Heart right ventricle (tissue), 16 donors: Measurements from ENCODE around the gene CAMK1D. TPM values are rescaled to one million over a fixed set of nuclear protein-coding genes. Genes with fewer than 3 reads are reported as not detected.

ENCODE experiments used
- ATAC-seq, 8 donors: fragments of 200-7000 bp; cut with Tn5 transposase; one replicate each; pipeline ENCODE4 v1.9.1; 2020; ENCODE audit warnings: mild to moderate bottlenecking in 8 of 8, moderate library complexity in 8 of 8, moderate number of reproducible peaks in 1 of 8
- DNase-seq, 2 donors: peaks; one replicate each; pipeline ENCODE4 v3.0.0-alpha.2; 2020
- H3K27ac ChIP-seq, 10 donors: fragments of 200-600 bp; sonication (generic) in 2 of 10; one replicate each; pipeline versions ENCODE4 v1.5.0 to v1.8.0; 2020 to 2022; ENCODE audit warnings: mild to moderate bottlenecking in 3 of 10
- H3K27me3 ChIP-seq, 7 donors: fragments of 200-600 bp; one replicate each; pipeline ENCODE4 v1.8.0; 2021 to 2022; ENCODE audit warnings: mild to moderate bottlenecking in 2 of 7
- H3K36me3 ChIP-seq, 9 donors: fragments of 200-600 bp; sonication (generic) in 1 of 9; one replicate each; pipeline versions ENCODE4 v1.5.0 to v1.8.0; 2020 to 2022; ENCODE audit warnings: mild to moderate bottlenecking in 2 of 9
- H3K4me1 ChIP-seq, 9 donors: fragments of 200-600 bp; sonication (generic) in 1 of 9; one replicate each; pipeline versions ENCODE4 v1.5.0 to v1.8.0; 2020 to 2022; ENCODE audit warnings: mild to moderate bottlenecking in 4 of 9
- H3K4me3 ChIP-seq, 10 donors: fragments of 200-600 bp; sonication (generic) in 2 of 10; one replicate each; pipeline versions ENCODE4 v1.5.0 to v1.8.0; 2020 to 2022; ENCODE audit warnings: mild to moderate bottlenecking in 7 of 10, moderate library complexity in 2 of 10
- H3K9me3 ChIP-seq, 11 donors: fragments of 200-600 bp in 10 of 11; sonication (generic) in 2 of 11; one replicate each; pipeline versions ENCODE4 v1.5.0 to v1.8.0; 2013 to 2022; ENCODE audit warnings: mild to moderate bottlenecking in 2 of 11, control low read depth in 1 of 11, moderate library complexity in 1 of 11
- WGBS, 2 donors: extraction: QIAGEN DNeasy Blood & Tissue Kit; methylation state at CpG; one replicate each; pipeline ENCODE4 v1.1.7; 2013; ENCODE audit warnings: inconsistent platforms in 1 of 2; 5-methylcytosine and 5-hydroxymethylcytosine counted together
- intact Hi-C, 10 donors: fragments of 100-400 bp; cut with DNase I; formaldehyde crosslinking; loops; one replicate each; pipeline versions ENCODE4 v1.11.1 to v1.14.2; 2022
- polyA plus RNA-seq, 2 donors: library from polyadenylated mRNA; stranded (reverse); fragments of 200-250 nt; gene quantifications; one replicate each; pipeline ENCODE4 v1.2.3, GENCODE V29; 2013
- total RNA-seq, 10 donors: library from RNA; stranded (reverse); fragmentation: NEBNext Ultra II Directional in 3 of 10; extraction: Animal tissue kit (Norgen Biotek cat#: 25700) in 3 of 10; gene quantifications; one replicate each; pipeline versions ENCODE4 v1.2.1 to v1.2.4, GENCODE V29; 2021 to 2023
- TF ChIP-seq, protein P1 (sequence below), 9 donors: fragments of 200-600 bp; sonication (generic) in 2 of 9; IDR thresholded peaks; one replicate each; pipeline versions ENCODE4 v1.5.0 to v1.8.0; 2021 to 2022; ENCODE audit warnings: antibody characterized with exemption in 9 of 9, mild to moderate bottlenecking in 5 of 9, moderate library complexity in 1 of 9
- donor health status: Arrhythmogenic right ventricular cardiomyopathy.
- donor health status: ischemic (EF 13 %, LVEDD 7.1; RV severe dilation, severe dysfunction).
- donor health status: healthy with polysubstance abuse.
- donor health status: DM: no; HTN: yes; CAD: no.
- donor health status: DM: no; HTN: no; CAD: no.
- donor health status: ischemic (EF 25% LVEDD 6.9; RV normal size, moderate dysfunction).
- donor health status: ischemic (EF 25% LVEDD 5.7; RV mildly dilated, moderate dysfunction).
- donor health status: healthy.
- donor health status: DM: yes; HTN: yes; CAD: no.
- donor health status: Ischemic cardiomyopathy.
- donor health status: ischemic (EF 35%, LVEDD 5.7; RV mildly dilated, moderate dysfunction).
- donor health status: nonischemic (EF 11% LVEDD 7.7; RV severe dilation, severe dysfunction).
- donor health status: DM: yes; HTN: yes; CAD: no.
- donor health status: PGD.
- donor health status: ischemic (EF 29% LVEDD 5.4; RV normal size, mild dysfunction).
- donor health status: nonischemic (EF 23%, LVEDD 6.1; RV moderate dilation, normal function).

CAMK1D gene
- total and polyA plus RNA-seq, 12 donors = 1.3 to 17.7 (median 2.6) TPM

DNA sequence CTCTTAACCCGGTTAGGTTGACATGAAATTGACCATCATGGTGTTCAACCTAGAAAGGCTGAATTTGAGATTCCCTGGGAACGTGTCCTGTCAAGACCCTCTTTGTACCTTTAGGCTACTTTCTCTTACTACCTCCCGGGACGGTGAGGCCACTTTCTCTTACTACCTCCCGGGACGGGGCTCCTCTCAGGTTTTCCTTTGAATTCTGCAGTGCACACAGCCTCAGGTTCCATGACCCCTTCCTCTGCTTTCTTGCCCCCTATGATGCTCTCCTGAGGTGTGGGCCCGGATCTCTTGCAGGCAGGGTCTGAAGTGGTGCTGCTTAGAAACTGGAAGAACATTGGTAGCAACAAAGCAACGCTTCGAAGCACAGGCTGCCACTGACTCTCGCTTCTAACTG, 155.3 kb downstream of the CAMK1D start:
- WGBS, 2 donors = 96 to 97% methylated on average over 10 of the region's 10 CpGs
- DNase-seq (no peak), ATAC-seq (no peak)
- intact Hi-C loops = no loop called here
- TF ChIP-seq, protein P1, sequence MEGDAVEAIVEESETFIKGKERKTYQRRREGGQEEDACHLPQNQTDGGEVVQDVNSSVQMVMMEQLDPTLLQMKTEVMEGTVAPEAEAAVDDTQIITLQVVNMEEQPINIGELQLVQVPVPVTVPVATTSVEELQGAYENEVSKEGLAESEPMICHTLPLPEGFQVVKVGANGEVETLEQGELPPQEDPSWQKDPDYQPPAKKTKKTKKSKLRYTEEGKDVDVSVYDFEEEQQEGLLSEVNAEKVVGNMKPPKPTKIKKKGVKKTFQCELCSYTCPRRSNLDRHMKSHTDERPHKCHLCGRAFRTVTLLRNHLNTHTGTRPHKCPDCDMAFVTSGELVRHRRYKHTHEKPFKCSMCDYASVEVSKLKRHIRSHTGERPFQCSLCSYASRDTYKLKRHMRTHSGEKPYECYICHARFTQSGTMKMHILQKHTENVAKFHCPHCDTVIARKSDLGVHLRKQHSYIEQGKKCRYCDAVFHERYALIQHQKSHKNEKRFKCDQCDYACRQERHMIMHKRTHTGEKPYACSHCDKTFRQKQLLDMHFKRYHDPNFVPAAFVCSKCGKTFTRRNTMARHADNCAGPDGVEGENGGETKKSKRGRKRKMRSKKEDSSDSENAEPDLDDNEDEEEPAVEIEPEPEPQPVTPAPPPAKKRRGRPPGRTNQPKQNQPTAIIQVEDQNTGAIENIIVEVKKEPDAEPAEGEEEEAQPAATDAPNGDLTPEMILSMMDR (IDR thresholded peaks at IDR 0.05) = no peak
- Histone ChIP-seq H3K4me3 (no peak overlapping the region), H3K27ac (no peak overlapping the region), H3K27me3 (no peaks in the 10 kb centered on the region), H3K9me3 (no peaks in the 10 kb centered on the region), H3K36me3 (no peaks in the 10 kb centered on the region), H3K4me1 (peaks cover 0 to 37% (median 19%) of the 10 kb centered on the region in 9 donors)

DNA sequence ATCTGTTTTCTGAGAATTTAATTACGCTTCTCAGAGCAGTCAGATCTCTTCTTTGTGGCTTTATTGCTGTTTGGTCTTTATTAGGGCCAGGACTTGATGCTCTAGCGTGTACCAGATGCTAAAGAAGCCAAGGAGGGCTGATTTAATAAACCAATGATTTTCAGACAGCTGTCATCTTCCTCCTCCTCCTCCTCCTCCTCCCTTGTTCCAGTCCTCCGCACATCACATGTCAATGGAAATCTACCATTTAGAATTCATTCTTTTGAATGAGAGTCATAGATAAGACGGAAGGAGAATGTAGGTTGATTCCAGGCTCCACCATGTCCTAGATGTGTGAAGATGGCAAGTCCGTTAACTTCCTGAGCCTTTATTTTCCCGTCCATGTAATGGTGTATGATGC, 156.3 kb downstream of the CAMK1D start:
- intact Hi-C loops = no loop called here
- TF ChIP-seq, protein P1 (IDR thresholded peaks at IDR 0.05) = no peak
- no peak for ATAC-seq
- WGBS, 2 donors = 94 to 98% methylated on average over 6 of the region's 6 CpGs
- H3K36me3 ChIP-seq = no peaks in the 10 kb centered on the region
- H3K4me3 ChIP-seq = no peak overlapping the region
- no peak for DNase-seq
- H3K9me3 ChIP-seq = no peaks in the 10 kb centered on the region
- peaks cover 0 to 27% (median 10%) of the 10 kb centered on the region in 9 donors for H3K4me1 ChIP-seq
- no peak overlapping the region for H3K27ac ChIP-seq
- H3K27me3 ChIP-seq = no peaks in the 10 kb centered on the region

DNA sequence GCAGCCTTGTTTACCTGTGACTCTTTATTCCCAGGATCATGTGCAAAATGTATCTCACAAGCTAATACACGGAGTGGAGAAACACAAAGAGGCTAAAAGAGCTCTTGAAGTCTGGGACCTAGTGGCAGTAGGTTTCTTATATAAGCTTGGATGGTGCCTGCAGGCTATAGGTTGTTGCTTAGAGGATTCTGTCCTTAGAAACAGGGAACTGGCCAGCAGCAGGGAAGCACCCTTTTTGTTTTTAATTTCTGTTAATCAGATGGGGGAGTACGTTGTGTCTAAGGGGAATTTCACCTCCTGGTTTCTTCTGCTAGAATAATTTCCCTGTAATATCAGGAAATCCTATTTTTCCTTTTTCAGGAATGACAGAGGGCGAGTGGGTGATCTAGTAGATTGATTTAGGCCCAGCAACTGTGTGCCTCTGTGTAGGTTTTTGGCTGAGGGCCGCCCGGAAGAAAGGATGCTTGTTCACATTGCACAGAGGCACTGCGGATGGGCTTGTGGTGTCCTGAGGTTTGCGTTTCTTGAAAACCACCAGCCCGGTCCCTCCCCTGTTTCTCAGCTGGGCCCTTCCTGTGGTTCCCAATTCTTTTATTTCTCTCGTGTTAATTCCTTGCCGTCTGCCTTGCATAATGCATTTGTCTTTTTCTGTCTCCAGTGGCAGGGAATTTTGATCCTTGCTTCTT, 158.0 kb downstream of the CAMK1D start:
- no peak overlapping the region for H3K27ac ChIP-seq
- H3K4me1 ChIP-seq = peaks cover 0 to 13% (median 0%) of the 10 kb centered on the region in 9 donors
- ATAC-seq (no peak), DNase-seq (no peak)
- WGBS, 2 donors = 83 to 84% methylated on average over 10 of the region's 10 CpGs
- intact Hi-C loops = no loop called here
- no peak overlapping the region for H3K4me3 ChIP-seq
- H3K27me3 ChIP-seq = no peaks in the 10 kb centered on the region
- H3K36me3 ChIP-seq = no peaks in the 10 kb centered on the region
- no peaks in the 10 kb centered on the region for H3K9me3 ChIP-seq
- TF ChIP-seq, protein P1 (IDR thresholded peaks at IDR 0.05) = no peak

DNA sequence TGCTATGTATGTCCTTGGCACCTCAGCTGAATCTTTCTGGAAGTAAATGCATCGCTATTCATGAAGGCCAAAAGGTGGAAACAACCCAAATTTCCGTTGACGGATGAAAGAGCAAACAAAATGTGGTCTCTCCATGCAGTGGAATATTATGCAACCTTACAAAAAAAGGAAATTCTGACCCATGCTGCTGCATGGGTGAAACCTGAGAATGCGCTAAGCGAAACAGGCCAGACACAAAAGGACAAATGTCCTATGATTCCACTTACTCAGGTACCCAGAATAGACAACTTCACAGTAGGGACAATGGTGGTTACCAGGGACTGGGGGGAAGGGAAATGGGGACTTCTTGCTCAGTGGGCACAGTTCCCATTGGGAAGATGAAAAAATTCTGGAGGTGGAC, 158.8 kb downstream of the CAMK1D start:
- no peaks in the 10 kb centered on the region for H3K36me3 ChIP-seq
- TF ChIP-seq, protein P1 (IDR thresholded peaks at IDR 0.05) = no peak
- DNase-seq = no peak
- intact Hi-C loops = no loop called here
- 92 to 95% methylated on average over 5 of the region's 5 CpGs for WGBS, 2 donors
- no peaks in the 10 kb centered on the region for H3K27me3 ChIP-seq
- no peak overlapping the region for H3K27ac ChIP-seq
- H3K4me3 ChIP-seq = no peak overlapping the region
- peaks cover 0 to 13% (median 0%) of the 10 kb centered on the region in 9 donors for H3K4me1 ChIP-seq
- no peak for ATAC-seq
- no peaks in the 10 kb centered on the region for H3K9me3 ChIP-seq
